DND-41 (cell line): ENCODE measurements around the gene YY2.

Experiments used
- ATAC-seq: fragments of 200-7000 bp; cut with Tn5 transposase; 3 replicates; pipeline ENCODE4 v1.9.1; 2021; ENCODE audit warnings: low read depth; ENCODE audit not compliant: insufficient read depth
- DNase-seq: peaks from one replicate; pipeline ENCODE4 v3.0.0-alpha.2; 2020
- H2AFZ ChIP-seq: 2 replicates; pipeline ENCODE4 v1.6.0; 2012; ENCODE audit warnings: low read depth, low read length
- H3K27ac ChIP-seq: 2 replicates; pipeline ENCODE4 v1.5.1; 2012; ENCODE audit warnings: low read length, inconsistent platforms
- H3K27me3 ChIP-seq: fragments of 200-600 bp; sonication (generic); 2 replicates; pipeline ENCODE4 v1.6.0; 2012; ENCODE audit warnings: low read length, mild to moderate bottlenecking, inconsistent platforms; ENCODE audit not compliant: insufficient read depth, poor library complexity
- H3K36me3 ChIP-seq: 2 replicates; pipeline ENCODE4 v1.5.1; 2012; ENCODE audit warnings: low read length, inconsistent platforms; ENCODE audit not compliant: insufficient read depth
- H3K4me1 ChIP-seq: 2 replicates; pipeline ENCODE4 v1.5.1; 2012; ENCODE audit warnings: mild to moderate bottlenecking, low read length; ENCODE audit not compliant: insufficient read depth
- H3K4me2 ChIP-seq: 2 replicates; pipeline ENCODE4 v1.6.0; 2012; ENCODE audit warnings: mild to moderate bottlenecking, moderate library complexity, low read length, inconsistent platforms; ENCODE audit not compliant: insufficient read depth
- H3K4me3 ChIP-seq, 2 experiments: fragments of 200-600 bp in 1 of 2; shearing (Covaris generic) in 1 of 2; 2 replicates each; pipeline ENCODE4 v1.5.1; 2012 to 2016; ENCODE audit warnings: inconsistent platforms in 2 of 2, low read length in 2 of 2, mild to moderate bottlenecking in 2 of 2, low read depth in 1 of 2, moderate library complexity in 1 of 2
- H3K79me2 ChIP-seq: 2 replicates; pipeline ENCODE4 v1.6.0; 2012; ENCODE audit warnings: low read length, inconsistent platforms; ENCODE audit not compliant: insufficient read depth
- H3K9ac ChIP-seq: 2 replicates; pipeline ENCODE4 v1.6.0; 2012; ENCODE audit warnings: low read depth, mild to moderate bottlenecking, inconsistent platforms, low read length, moderate library complexity
- H3K9me3 ChIP-seq: 2 replicates; pipeline ENCODE4 v1.5.1; 2012; ENCODE audit warnings: low read length, moderate library complexity, mild to moderate bottlenecking, inconsistent platforms; ENCODE audit not compliant: insufficient read depth, severe bottlenecking
- H4K20me1 ChIP-seq: 2 replicates; pipeline ENCODE4 v1.6.0; 2012; ENCODE audit warnings: low read length; ENCODE audit not compliant: insufficient read depth
- EZH2 ChIP-seq: IDR thresholded peaks from 3 replicates; pipeline ENCODE4 v1.6.1; 2012; ENCODE audit warnings: borderline replicate concordance, low read depth, mild to moderate bottlenecking, moderate library complexity, low read length, inconsistent platforms; ENCODE audit not compliant: severe bottlenecking
- TF ChIP-seq, protein P1 (sequence below): IDR thresholded peaks from 2 replicates; pipeline ENCODE4 v1.5.1; 2012; ENCODE audit warnings: borderline replicate concordance, low read length, moderate library complexity, mild to moderate bottlenecking; ENCODE audit not compliant: poor library complexity, severe bottlenecking; ENCODE audit errors: extremely low read depth

YY2 gene

DNA sequence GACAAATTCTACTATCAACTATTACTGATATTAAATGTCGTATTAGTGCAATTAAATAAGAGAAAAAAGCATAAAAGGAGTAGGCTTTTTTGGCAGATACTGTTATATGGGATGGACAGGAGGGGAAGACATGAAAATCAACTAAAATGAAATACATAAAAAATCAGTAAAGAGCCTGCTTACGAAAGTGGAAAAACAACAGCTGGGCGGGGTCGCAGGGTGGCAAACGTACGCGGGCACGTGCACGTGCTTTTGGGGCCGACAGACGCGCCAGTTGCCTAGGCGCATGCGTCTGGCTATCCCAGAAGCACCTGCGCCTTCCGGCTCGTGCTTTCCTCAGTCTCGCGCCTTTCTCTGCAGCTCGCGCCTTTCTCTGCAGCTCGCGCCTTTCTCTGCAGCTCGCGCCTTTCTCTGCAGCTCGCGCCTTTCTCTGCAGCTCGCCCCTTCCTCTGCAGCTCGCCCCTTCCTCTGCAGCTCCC, at the start of gene YY2:
TSS of gene YY2 (plus strand) at position 51 of the 479 bp plus-strand sequence. CDS start 498 bp downstream, outside the sequence.
- Histone ChIP-seq H3K36me3 (peaks cover 15% of the 10 kb centered on the region), H3K27ac (no peak within 1 kb of the TSS), H2AFZ (no peak within 1 kb of the TSS), H3K27me3 (no peaks in the 10 kb centered on the region), H3K9me3 (no peaks in the 10 kb centered on the region), H3K4me2 (no peak within 1 kb of the TSS), H3K9ac (no peak within 1 kb of the TSS), H3K4me3 (no peak within 1 kb of the TSS), H3K79me2 (no peaks in the 10 kb centered on the region), H4K20me1 (no peaks in the 10 kb centered on the region), H3K4me1 (no peaks in the 10 kb centered on the region)
- ATAC-seq (no peak), DNase-seq (no peak)
- TF ChIP-seq, protein P1, sequence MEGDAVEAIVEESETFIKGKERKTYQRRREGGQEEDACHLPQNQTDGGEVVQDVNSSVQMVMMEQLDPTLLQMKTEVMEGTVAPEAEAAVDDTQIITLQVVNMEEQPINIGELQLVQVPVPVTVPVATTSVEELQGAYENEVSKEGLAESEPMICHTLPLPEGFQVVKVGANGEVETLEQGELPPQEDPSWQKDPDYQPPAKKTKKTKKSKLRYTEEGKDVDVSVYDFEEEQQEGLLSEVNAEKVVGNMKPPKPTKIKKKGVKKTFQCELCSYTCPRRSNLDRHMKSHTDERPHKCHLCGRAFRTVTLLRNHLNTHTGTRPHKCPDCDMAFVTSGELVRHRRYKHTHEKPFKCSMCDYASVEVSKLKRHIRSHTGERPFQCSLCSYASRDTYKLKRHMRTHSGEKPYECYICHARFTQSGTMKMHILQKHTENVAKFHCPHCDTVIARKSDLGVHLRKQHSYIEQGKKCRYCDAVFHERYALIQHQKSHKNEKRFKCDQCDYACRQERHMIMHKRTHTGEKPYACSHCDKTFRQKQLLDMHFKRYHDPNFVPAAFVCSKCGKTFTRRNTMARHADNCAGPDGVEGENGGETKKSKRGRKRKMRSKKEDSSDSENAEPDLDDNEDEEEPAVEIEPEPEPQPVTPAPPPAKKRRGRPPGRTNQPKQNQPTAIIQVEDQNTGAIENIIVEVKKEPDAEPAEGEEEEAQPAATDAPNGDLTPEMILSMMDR: no peak
- no peak for TF ChIP-seq EZH2

DNA sequence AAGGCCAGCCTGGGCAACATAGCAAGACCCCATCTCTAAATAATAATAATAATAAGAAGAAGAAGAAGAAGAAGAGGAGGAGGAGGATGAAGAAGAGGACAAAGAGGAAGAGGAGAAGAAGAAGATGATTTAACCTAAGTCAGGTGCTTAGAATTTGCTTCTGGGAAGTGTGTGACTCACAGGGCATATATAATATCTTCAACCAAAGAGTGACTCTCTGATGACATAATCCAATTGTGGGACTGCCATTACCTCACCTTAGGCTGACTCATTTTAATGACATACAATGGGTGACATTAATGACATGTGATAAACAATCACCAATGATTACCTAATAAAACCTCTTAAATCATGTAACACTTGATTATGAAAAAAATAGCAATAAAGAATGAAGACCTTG, 49.1 kb upstream of the YY2 start:
- DNase-seq (no peak), ATAC-seq (no peak)
- no peaks in the 10 kb centered on the region for H3K36me3 ChIP-seq
- H2AFZ ChIP-seq: no peak overlapping the region
- no peak overlapping the region for H3K4me3 ChIP-seq
- H3K27me3 ChIP-seq: no peaks in the 10 kb centered on the region
- no peak overlapping the region for H3K4me2 ChIP-seq
- H3K9me3 ChIP-seq: no peaks in the 10 kb centered on the region
- no peak overlapping the region for H3K9ac ChIP-seq
- no peaks in the 10 kb centered on the region for H3K79me2 ChIP-seq
- no peak overlapping the region for H3K27ac ChIP-seq
- H3K4me1 ChIP-seq: no peaks in the 10 kb centered on the region
- no peaks in the 10 kb centered on the region for H4K20me1 ChIP-seq
- no peak for TF ChIP-seq EZH2
- TF ChIP-seq, protein P1: no peak

DNA sequence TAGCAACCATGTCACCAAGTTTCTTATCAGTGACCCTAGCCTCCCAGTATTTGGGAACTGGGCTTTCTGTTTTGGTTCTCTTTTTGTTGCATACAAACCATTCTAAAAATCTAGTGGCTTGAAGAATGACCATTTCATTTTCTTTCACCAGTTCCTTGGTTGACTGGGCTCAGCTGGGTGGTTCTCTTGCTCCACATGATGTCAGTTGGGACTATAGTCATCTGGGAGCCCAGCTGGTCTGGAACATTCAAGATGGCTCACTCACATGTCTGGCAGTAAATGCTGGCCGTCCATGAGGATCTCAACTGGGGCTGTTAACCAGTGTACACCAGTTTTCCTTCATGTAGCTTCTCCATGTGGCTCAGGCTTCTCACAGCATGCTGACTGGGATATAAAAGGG, 44.0 kb upstream of the YY2 start:
- DNase-seq (no peak), ATAC-seq (no peak)
- Histone ChIP-seq H3K27me3 (no peaks in the 10 kb centered on the region), H3K9ac (no peak overlapping the region), H2AFZ (no peak overlapping the region), H3K9me3 (no peaks in the 10 kb centered on the region), H3K4me1 (no peaks in the 10 kb centered on the region), H3K27ac (no peak overlapping the region), H3K36me3 (no peaks in the 10 kb centered on the region), H3K4me2 (no peak overlapping the region), H4K20me1 (no peaks in the 10 kb centered on the region), H3K4me3 (no peak overlapping the region), H3K79me2 (no peaks in the 10 kb centered on the region)
- TF ChIP-seq, protein P1: no peak
- no peak for TF ChIP-seq EZH2

DNA sequence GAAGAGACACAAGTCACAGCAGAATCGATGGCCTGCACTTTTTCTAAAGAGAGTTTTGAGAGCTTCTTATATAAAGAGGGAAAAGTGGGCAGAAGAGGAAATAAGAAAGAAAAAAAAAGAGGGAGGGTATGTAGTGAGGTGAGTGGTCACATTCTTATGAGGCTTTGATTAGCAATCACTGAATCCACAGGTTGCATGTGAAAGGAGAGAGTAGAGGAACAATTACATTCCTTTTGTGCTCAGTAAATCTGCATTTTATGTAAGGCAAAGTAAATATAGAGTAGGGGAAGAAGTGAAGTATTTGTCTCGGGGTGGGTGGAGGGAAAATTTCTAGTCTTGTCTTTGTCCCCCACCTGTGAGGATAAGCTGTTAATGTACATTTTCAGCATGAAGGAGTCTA, 43.2 kb upstream of the YY2 start:
- no peaks in the 10 kb centered on the region for H3K27me3 ChIP-seq
- ATAC-seq: no peak
- no peak overlapping the region for H3K4me3 ChIP-seq
- TF ChIP-seq, protein P1: no peak
- TF ChIP-seq EZH2: no peak
- no peak overlapping the region for H3K27ac ChIP-seq
- H2AFZ ChIP-seq: no peak overlapping the region
- H3K4me2 ChIP-seq: no peak overlapping the region
- H3K9ac ChIP-seq: no peak overlapping the region
- no peak for DNase-seq
- H3K36me3 ChIP-seq: no peaks in the 10 kb centered on the region
- H3K79me2 ChIP-seq: no peaks in the 10 kb centered on the region
- H3K4me1 ChIP-seq: no peaks in the 10 kb centered on the region
- H4K20me1 ChIP-seq: no peaks in the 10 kb centered on the region
- H3K9me3 ChIP-seq: no peaks in the 10 kb centered on the region
